Measurements from ENCODE around the gene EIF2B2. TPM values are rescaled to one million over a fixed set of nuclear protein-coding genes. Genes with fewer than 3 reads are reported as not detected.

EIF2B2 gene
- total RNA-seq, 2 experiments from 2014 or later = 33.5 to 49.8 TPM

- POLR2A ChIA-PET = interaction anchor here (0.6 to 1.0 kb wide), 2 partner anchors 8 to 21 kb away, joined by 3 read pairs; no protein-coding TSS in a partner anchor
- H3K4me3 ChIP-seq (ENCODE audit: low read depth, low read length, poor library complexity, severe bottlenecking) = no peak overlapping the region
- CTCF ChIA-PET (ENCODE audit: unreplicated experiment) = no interaction called here
Observed at GRCh38 chr14:74983343-74983742, 19.4 kb upstream of the EIF2B2 start.

DNA sequence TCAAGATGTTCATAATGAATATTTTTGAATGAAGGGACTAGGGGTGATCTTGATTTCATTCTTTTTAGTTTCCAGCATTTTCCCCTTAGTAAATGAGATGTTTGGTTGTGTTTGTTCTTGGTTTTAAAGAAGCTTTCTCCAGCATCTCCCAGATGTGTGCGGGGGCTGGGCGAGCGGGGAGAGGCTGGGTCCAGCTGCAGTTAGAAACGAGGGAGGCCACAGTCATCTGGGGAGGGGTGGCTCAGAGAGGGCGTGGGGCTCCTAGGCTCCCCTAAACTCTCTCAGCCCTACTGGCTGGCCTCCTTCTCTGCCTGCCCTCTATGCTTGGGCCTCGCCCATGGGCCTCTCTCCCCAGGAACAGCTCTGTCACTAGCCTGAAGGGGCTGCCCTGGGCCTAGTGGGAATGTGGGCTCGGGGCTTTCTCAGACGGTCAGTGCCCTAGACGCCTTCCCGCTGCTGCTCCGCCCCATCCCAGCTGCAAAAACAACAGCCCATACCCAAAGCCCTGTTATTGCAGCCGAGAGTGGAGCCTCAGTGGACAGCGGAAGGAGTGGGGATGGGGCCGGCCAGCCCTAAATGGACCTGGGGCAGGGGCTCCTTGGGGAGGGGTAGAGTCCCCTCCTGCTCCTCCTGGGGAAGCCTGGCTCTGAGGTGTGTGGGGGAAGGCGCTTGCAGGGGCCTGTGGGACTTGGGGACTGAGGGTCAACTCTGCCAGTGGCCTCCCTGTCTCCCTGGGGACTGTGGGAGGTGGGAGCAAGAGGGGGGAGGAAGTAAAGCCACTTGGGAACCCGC is 18.3 kb upstream of the EIF2B2 start:
- CTCF ChIA-PET (ENCODE audit: unreplicated experiment) = interaction anchor here (0.5 kb wide), 1 partner anchor 61 kb away, joined by 3 read pairs; the partner anchor contains the start of gene RPS6KL1
- no peaks in the 10 kb centered on the region for H3K9me2 ChIP-seq (ENCODE audit: insufficient read depth, low read length)
- no peaks in the 10 kb centered on the region for H3K36me3 ChIP-seq (ENCODE audit: insufficient read depth, low read length)
- H3K27ac ChIP-seq (ENCODE audit: low read depth, low read length, poor library complexity, severe bottlenecking) = no peak overlapping the region
- no peak for DNase-seq (ENCODE audit: low spot score)
- BruUV-seq (replicated peaks) = no TSS peak
- H3K4me2 ChIP-seq (ENCODE audit: low read length) = no peak overlapping the region
- H4K20me1 ChIP-seq (ENCODE audit: insufficient read depth, low read length) = no peaks in the 10 kb centered on the region
- POLR2A ChIA-PET = interaction anchor here (1.0 kb wide), 1 partner anchor 22 kb away, joined by 3 read pairs; no protein-coding TSS in a partner anchor
- no peak overlapping the region for H2AFZ ChIP-seq (ENCODE audit: low read length)
- no peak overlapping the region for H3K4me3 ChIP-seq (ENCODE audit: low read depth, low read length, poor library complexity, severe bottlenecking)
- H3K4me1 ChIP-seq (ENCODE audit: insufficient read depth, low read length, poor library complexity, severe bottlenecking) = no peaks in the 10 kb centered on the region
- H3K79me2 ChIP-seq (ENCODE audit: insufficient read depth, low read depth, low read length) = no peaks in the 10 kb centered on the region
- H3K9me3 ChIP-seq (ENCODE audit: low read length) = no peaks in the 10 kb centered on the region
- TF ChIP-seq EZH2phosphoT487 (IDR thresholded peaks at IDR 0.05; ENCODE audit: borderline replicate concordance, low read depth, low read length) (no peak), CTCF (conservative IDR thresholded peaks at IDR 0.05; ENCODE audit: low read length) (no peak)
- intact Hi-C loops (cut with micrococcal nuclease; ENCODE audit: unreplicated experiment) = no loop called here

More at GRCh38 chr14:74983343-74983742, 19.4 kb upstream of the EIF2B2 start:
- H3K4me2 ChIP-seq (ENCODE audit: low read length) = no peak overlapping the region
- no peak for TF ChIP-seq EZH2phosphoT487 (IDR thresholded peaks at IDR 0.05; ENCODE audit: borderline replicate concordance, low read depth, low read length)
- no peak for TF ChIP-seq CTCF (conservative IDR thresholded peaks at IDR 0.05; ENCODE audit: low read length)
- no peaks in the 10 kb centered on the region for H3K4me1 ChIP-seq (ENCODE audit: insufficient read depth, low read length, poor library complexity, severe bottlenecking)
- H4K20me1 ChIP-seq (ENCODE audit: insufficient read depth, low read length) = no peaks in the 10 kb centered on the region
- no peak for DNase-seq (ENCODE audit: low spot score)
- no peaks in the 10 kb centered on the region for H3K9me2 ChIP-seq (ENCODE audit: insufficient read depth, low read length)
- no peak overlapping the region for H3K27ac ChIP-seq (ENCODE audit: low read depth, low read length, poor library complexity, severe bottlenecking)
- no peak overlapping the region for H2AFZ ChIP-seq (ENCODE audit: low read length)
- no peaks in the 10 kb centered on the region for H3K79me2 ChIP-seq (ENCODE audit: insufficient read depth, low read depth, low read length)
- intact Hi-C loops (cut with micrococcal nuclease; ENCODE audit: unreplicated experiment) = no loop called here
- no peaks in the 10 kb centered on the region for H3K9me3 ChIP-seq (ENCODE audit: low read length)
- no TSS peak for BruUV-seq (replicated peaks)
- H3K36me3 ChIP-seq (ENCODE audit: insufficient read depth, low read length) = no peaks in the 10 kb centered on the region

DNA sequence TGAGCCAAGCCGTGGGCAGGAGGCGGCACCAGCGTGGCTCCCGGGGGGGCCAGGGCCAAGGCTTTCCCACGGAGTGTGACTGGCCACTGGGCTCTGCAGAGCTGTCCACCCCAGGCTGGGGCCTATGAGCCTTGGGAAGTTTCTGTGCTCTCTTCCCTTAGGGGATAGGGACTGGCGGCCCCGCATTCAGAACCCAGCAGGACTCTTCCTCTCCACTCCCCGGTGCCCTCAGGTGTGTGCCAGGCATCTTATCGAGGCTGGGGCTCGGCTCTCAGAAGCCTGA is 17.8 kb upstream of the EIF2B2 start:
- Histone ChIP-seq H3K4me2 (ENCODE audit: low read length) (no peak overlapping the region), H3K36me3 (ENCODE audit: insufficient read depth, low read length) (no peaks in the 10 kb centered on the region), H3K79me2 (ENCODE audit: insufficient read depth, low read depth, low read length) (no peaks in the 10 kb centered on the region), H3K9me2 (ENCODE audit: insufficient read depth, low read length) (no peaks in the 10 kb centered on the region), H3K4me1 (ENCODE audit: insufficient read depth, low read length, poor library complexity, severe bottlenecking) (no peaks in the 10 kb centered on the region), H2AFZ (ENCODE audit: low read length) (no peak overlapping the region), H3K27ac (ENCODE audit: low read depth, low read length, poor library complexity, severe bottlenecking) (no peak overlapping the region), H4K20me1 (ENCODE audit: insufficient read depth, low read length) (no peaks in the 10 kb centered on the region), H3K9me3 (ENCODE audit: low read length) (no peaks in the 10 kb centered on the region), H3K4me3 (ENCODE audit: low read depth, low read length, poor library complexity, severe bottlenecking) (no peak overlapping the region)
- intact Hi-C loops (cut with micrococcal nuclease; ENCODE audit: unreplicated experiment) = no loop called here
- DNase-seq (ENCODE audit: low spot score) = no peak
- CTCF ChIA-PET (ENCODE audit: unreplicated experiment) = interaction anchor here (0.5 kb wide), 1 partner anchor 62 kb away, joined by 3 read pairs; the partner anchor contains the start of gene RPS6KL1
- no TSS peak for BruUV-seq (replicated peaks)
- POLR2A ChIA-PET = no interaction called here
- TF ChIP-seq CTCF (conservative IDR thresholded peaks at IDR 0.05; ENCODE audit: low read length) = no peak
- no peak for TF ChIP-seq EZH2phosphoT487 (IDR thresholded peaks at IDR 0.05; ENCODE audit: borderline replicate concordance, low read depth, low read length)
